PFSK-1 (cell line): Measurements from ENCODE around the gene EMILIN1.

Experiments used
- POLR2AphosphoS5 ChIP-seq: IDR thresholded peaks from 2 replicates; pipeline ENCODE4 v1.6.1; 2012; ENCODE audit warnings: low read depth, mild to moderate bottlenecking, control low read depth, low read length, moderate library complexity
- TAF1 ChIP-seq: IDR thresholded peaks from 2 replicates; pipeline ENCODE4 v1.6.1; 2012; ENCODE audit warnings: low read length, control low read depth, borderline replicate concordance; ENCODE audit not compliant: insufficient read depth
- TF ChIP-seq, protein P1 (sequence below), 2 experiments: IDR thresholded peaks; 2 replicates each; pipeline versions ENCODE4 v1.6.1 to v1.8.0; 2011 to 2012; ENCODE audit warnings: low read depth in 2 of 2, low read length in 2 of 2, control low read depth in 1 of 2, inconsistent platforms in 1 of 2, mild to moderate bottlenecking in 1 of 2, moderate library complexity in 1 of 2; ENCODE audit not compliant: insufficient read depth in 1 of 2

DNA sequence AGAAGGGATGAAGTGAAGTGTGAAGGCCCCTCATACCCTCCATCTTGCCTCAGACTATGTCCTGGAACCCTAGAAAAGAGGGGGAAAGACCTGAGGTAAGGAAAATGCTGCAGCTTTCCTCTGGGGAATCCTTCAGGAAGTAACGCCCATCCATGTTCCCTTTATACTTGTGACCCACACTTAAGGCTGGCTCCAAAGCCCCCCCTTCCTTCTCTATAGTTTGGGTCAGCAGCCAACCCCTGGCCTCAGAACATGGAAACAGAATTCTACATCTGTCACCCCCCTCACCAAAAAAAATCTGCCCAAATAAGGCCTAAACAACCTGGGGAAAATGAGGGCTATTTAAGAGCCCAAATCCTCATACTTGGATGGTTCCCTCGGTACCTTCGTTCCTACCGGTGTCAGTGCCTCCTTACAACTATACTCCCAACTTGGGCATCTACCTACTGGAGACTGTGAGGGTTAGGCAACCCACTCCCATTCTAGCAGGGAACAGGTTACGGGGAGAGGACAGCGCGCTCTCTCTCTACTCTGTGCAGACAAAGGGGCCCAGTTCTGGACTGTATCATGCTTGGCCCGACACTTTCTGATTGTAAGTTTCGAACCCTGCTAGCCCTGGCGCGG lies 7.7 kb upstream of the EMILIN1 start:
- TF ChIP-seq, protein P1, sequence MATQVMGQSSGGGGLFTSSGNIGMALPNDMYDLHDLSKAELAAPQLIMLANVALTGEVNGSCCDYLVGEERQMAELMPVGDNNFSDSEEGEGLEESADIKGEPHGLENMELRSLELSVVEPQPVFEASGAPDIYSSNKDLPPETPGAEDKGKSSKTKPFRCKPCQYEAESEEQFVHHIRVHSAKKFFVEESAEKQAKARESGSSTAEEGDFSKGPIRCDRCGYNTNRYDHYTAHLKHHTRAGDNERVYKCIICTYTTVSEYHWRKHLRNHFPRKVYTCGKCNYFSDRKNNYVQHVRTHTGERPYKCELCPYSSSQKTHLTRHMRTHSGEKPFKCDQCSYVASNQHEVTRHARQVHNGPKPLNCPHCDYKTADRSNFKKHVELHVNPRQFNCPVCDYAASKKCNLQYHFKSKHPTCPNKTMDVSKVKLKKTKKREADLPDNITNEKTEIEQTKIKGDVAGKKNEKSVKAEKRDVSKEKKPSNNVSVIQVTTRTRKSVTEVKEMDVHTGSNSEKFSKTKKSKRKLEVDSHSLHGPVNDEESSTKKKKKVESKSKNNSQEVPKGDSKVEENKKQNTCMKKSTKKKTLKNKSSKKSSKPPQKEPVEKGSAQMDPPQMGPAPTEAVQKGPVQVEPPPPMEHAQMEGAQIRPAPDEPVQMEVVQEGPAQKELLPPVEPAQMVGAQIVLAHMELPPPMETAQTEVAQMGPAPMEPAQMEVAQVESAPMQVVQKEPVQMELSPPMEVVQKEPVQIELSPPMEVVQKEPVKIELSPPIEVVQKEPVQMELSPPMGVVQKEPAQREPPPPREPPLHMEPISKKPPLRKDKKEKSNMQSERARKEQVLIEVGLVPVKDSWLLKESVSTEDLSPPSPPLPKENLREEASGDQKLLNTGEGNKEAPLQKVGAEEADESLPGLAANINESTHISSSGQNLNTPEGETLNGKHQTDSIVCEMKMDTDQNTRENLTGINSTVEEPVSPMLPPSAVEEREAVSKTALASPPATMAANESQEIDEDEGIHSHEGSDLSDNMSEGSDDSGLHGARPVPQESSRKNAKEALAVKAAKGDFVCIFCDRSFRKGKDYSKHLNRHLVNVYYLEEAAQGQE (IDR thresholded peaks at IDR 0.05; ENCODE audit: insufficient read depth in 1 of 2, low read depth in 2 of 2, low read length in 2 of 2) = no peak
- no peak for TF ChIP-seq TAF1
- TF ChIP-seq POLR2AphosphoS5 = no peak
